Stimulated activated memory B cell treated with anti-CD40 and anti-IgM and Interleukin-4, amounts not matched to agents 10 μg/mL and 1 μg/mL and 100 μg/mL, for 72 hours (primary cell): Measurements from ENCODE around the gene SLC25A4.
"Not testable (repeated sequence)": the region's sequence is repeated elsewhere in the genome, so short reads cannot be mapped to it uniquely, and the experiment has no call there.

Source experiments
- ATAC-seq: fragments of 150-1000 bp; cut with Tn5 transposase; 2 replicates; pipeline ENCODE4 v1.10.0; 2021
- H3K27ac Mint-ChIP-seq: one replicate; pipeline ENCODE4 v1.8.0; 2022; ENCODE audit warnings: mild to moderate bottlenecking, mixed read lengths
- H3K27me3 Mint-ChIP-seq: one replicate; pipeline ENCODE4 v1.8.0; 2022; ENCODE audit warnings: mixed read lengths
- H3K36me3 Mint-ChIP-seq: one replicate; pipeline ENCODE4 v1.8.0; 2022; ENCODE audit warnings: mixed read lengths
- H3K4me1 Mint-ChIP-seq: one replicate; pipeline ENCODE4 v1.8.0; 2022; ENCODE audit warnings: mixed read lengths
- H3K4me3 Mint-ChIP-seq: one replicate; pipeline ENCODE4 v1.8.0; 2022; ENCODE audit warnings: mild to moderate bottlenecking, moderate library complexity, mixed read lengths
- H3K9me3 Mint-ChIP-seq: one replicate; pipeline ENCODE4 v1.8.0; 2022; ENCODE audit warnings: mixed read lengths

Gene SLC25A4

GRCh38 chr4:185142912-185143600 is at the start of gene SLC25A4:
SLC25A4 (plus strand) TSS chr4:185143266; CDS start chr4:185143373, 107 bp downstream.
- H3K27me3 Mint-ChIP-seq: peaks cover 3% of the 10 kb centered on the region
- peak within 1 kb of the TSS; percentile 87 for H3K4me3 Mint-ChIP-seq

GRCh38 chr4:185093603-185094002 is 49.5 kb upstream of the SLC25A4 start:
- no peak for ATAC-seq
- Mint-ChIP-seq H3K27me3 (peaks cover 20% of the 10 kb centered on the region), H3K4me3 (no peak overlapping the region), H3K27ac (no peak overlapping the region), H3K4me1 (no peaks in the 10 kb centered on the region), H3K36me3 (no peaks in the 10 kb centered on the region), H3K9me3 (no peaks in the 10 kb centered on the region)

More at GRCh38 chr4:185142912-185143600, at the start of gene SLC25A4:
- no peaks in the 10 kb centered on the region for H3K9me3 Mint-ChIP-seq
- H3K36me3 Mint-ChIP-seq: peaks cover 5% of the 10 kb centered on the region
- H3K27ac Mint-ChIP-seq: peak within 1 kb of the TSS; percentile 76
- H3K4me1 Mint-ChIP-seq: peaks cover 15% of the 10 kb centered on the region
- peak; percentile 98 for ATAC-seq

GRCh38 chr4:185096032-185096653 is 46.9 kb upstream of the SLC25A4 start:
- no peak for ATAC-seq

GRCh38 chr4:185098474-185098873 is 44.6 kb upstream of the SLC25A4 start:
- no peak for ATAC-seq
- H3K27me3 Mint-ChIP-seq: peaks cover 36% of the 10 kb centered on the region
- no peaks in the 10 kb centered on the region for H3K9me3 Mint-ChIP-seq
- no peak overlapping the region for H3K27ac Mint-ChIP-seq
- H3K4me1 Mint-ChIP-seq: no peaks in the 10 kb centered on the region
- H3K36me3 Mint-ChIP-seq: no peaks in the 10 kb centered on the region
- H3K4me3 Mint-ChIP-seq: no peak overlapping the region

More at GRCh38 chr4:185096032-185096653, 46.9 kb upstream of the SLC25A4 start:
- Mint-ChIP-seq H3K9me3 (no peaks in the 10 kb centered on the region), H3K27me3 (peaks cover 26% of the 10 kb centered on the region), H3K36me3 (no peaks in the 10 kb centered on the region), H3K4me1 (no peaks in the 10 kb centered on the region), H3K4me3 (no peak overlapping the region), H3K27ac (no peak overlapping the region)

GRCh38 chr4:185099024-185099682 is 43.9 kb upstream of the SLC25A4 start:
- no peak overlapping the region for H3K27ac Mint-ChIP-seq
- ATAC-seq: no peak
- no peaks in the 10 kb centered on the region for H3K4me1 Mint-ChIP-seq
- peaks cover 43% of the 10 kb centered on the region for H3K27me3 Mint-ChIP-seq
- H3K4me3 Mint-ChIP-seq: no peak overlapping the region
- H3K36me3 Mint-ChIP-seq: no peaks in the 10 kb centered on the region
- H3K9me3 Mint-ChIP-seq: no peaks in the 10 kb centered on the region

- Mint-ChIP-seq H3K4me1 (no peaks in the 10 kb centered on the region), H3K36me3 (no peaks in the 10 kb centered on the region), H3K9me3 (no peaks in the 10 kb centered on the region), H3K27ac (no peak overlapping the region), H3K4me3 (no peak overlapping the region), H3K27me3 (peaks cover 46% of the 10 kb centered on the region)
- no peak for ATAC-seq
Measured at GRCh38 chr4:185099940-185100339, 43.1 kb upstream of the SLC25A4 start.

- no peak for ATAC-seq
- Mint-ChIP-seq H3K9me3 (no peaks in the 10 kb centered on the region), H3K4me3 (no peak overlapping the region), H3K27ac (no peak overlapping the region), H3K36me3 (no peaks in the 10 kb centered on the region), H3K4me1 (no peaks in the 10 kb centered on the region), H3K27me3 (peaks cover 46% of the 10 kb centered on the region)
Measured at GRCh38 chr4:185100423-185100822, 42.6 kb upstream of the SLC25A4 start.

GRCh38 chr4:185101354-185101890 is 41.6 kb upstream of the SLC25A4 start:
- Mint-ChIP-seq H3K9me3 (no peaks in the 10 kb centered on the region), H3K27ac (no peak overlapping the region), H3K4me1 (no peaks in the 10 kb centered on the region), H3K36me3 (no peaks in the 10 kb centered on the region), H3K27me3 (peaks cover 46% of the 10 kb centered on the region), H3K4me3 (no peak overlapping the region)
- no peak for ATAC-seq

- Mint-ChIP-seq H3K27ac (no peak overlapping the region), H3K4me1 (no peaks in the 10 kb centered on the region), H3K4me3 (no peak overlapping the region), H3K27me3 (peaks cover 53% of the 10 kb centered on the region), H3K36me3 (no peaks in the 10 kb centered on the region), H3K9me3 (no peaks in the 10 kb centered on the region)
- ATAC-seq: no peak
Measured at GRCh38 chr4:185104733-185105132, 38.3 kb upstream of the SLC25A4 start.

- Mint-ChIP-seq H3K27me3 (peaks cover 43% of the 10 kb centered on the region), H3K36me3 (no peaks in the 10 kb centered on the region), H3K4me1 (no peaks in the 10 kb centered on the region), H3K27ac (no peak overlapping the region), H3K4me3 (no peak overlapping the region), H3K9me3 (no peaks in the 10 kb centered on the region)
- no peak for ATAC-seq
Measured at GRCh38 chr4:185106353-185106752, 36.7 kb upstream of the SLC25A4 start.

- H3K9me3 Mint-ChIP-seq: not testable (repeated sequence)
Measured at GRCh38 chr4:185107574-185107973, 35.5 kb upstream of the SLC25A4 start.

GRCh38 chr4:185108185-185108584 is 34.9 kb upstream of the SLC25A4 start:
- no peak for ATAC-seq
- Mint-ChIP-seq H3K27me3 (peaks cover 27% of the 10 kb centered on the region), H3K27ac (no peak overlapping the region)

More at GRCh38 chr4:185107574-185107973, 35.5 kb upstream of the SLC25A4 start:
- not testable (repeated sequence) for H3K27ac Mint-ChIP-seq, H3K36me3 Mint-ChIP-seq, H3K4me1 Mint-ChIP-seq, ATAC-seq, H3K4me3 Mint-ChIP-seq
- H3K27me3 Mint-ChIP-seq: peaks cover 33% of the 10 kb centered on the region

GRCh38 chr4:185108669-185109068 is 34.4 kb upstream of the SLC25A4 start:
- Mint-ChIP-seq H3K27me3 (peaks cover 25% of the 10 kb centered on the region), H3K27ac (no peak overlapping the region), H3K4me1 (no peaks in the 10 kb centered on the region), H3K36me3 (no peaks in the 10 kb centered on the region), H3K9me3 (no peaks in the 10 kb centered on the region), H3K4me3 (no peak overlapping the region)
- no peak for ATAC-seq

More at GRCh38 chr4:185108185-185108584, 34.9 kb upstream of the SLC25A4 start:
- H3K4me3 Mint-ChIP-seq: no peak overlapping the region
- no peaks in the 10 kb centered on the region for H3K36me3 Mint-ChIP-seq
- no peaks in the 10 kb centered on the region for H3K4me1 Mint-ChIP-seq
- no peaks in the 10 kb centered on the region for H3K9me3 Mint-ChIP-seq

GRCh38 chr4:185109736-185110135 is 33.3 kb upstream of the SLC25A4 start:
- H3K27ac Mint-ChIP-seq: no peak overlapping the region
- no peaks in the 10 kb centered on the region for H3K4me1 Mint-ChIP-seq
- peaks cover 25% of the 10 kb centered on the region for H3K27me3 Mint-ChIP-seq
- no peaks in the 10 kb centered on the region for H3K9me3 Mint-ChIP-seq
- no peak overlapping the region for H3K4me3 Mint-ChIP-seq
- ATAC-seq: no peak
- no peaks in the 10 kb centered on the region for H3K36me3 Mint-ChIP-seq

GRCh38 chr4:185110375-185110823 is 32.7 kb upstream of the SLC25A4 start:
- Mint-ChIP-seq H3K36me3 (no peaks in the 10 kb centered on the region), H3K4me3 (no peak overlapping the region), H3K27ac (no peak overlapping the region), H3K9me3 (no peaks in the 10 kb centered on the region), H3K4me1 (no peaks in the 10 kb centered on the region), H3K27me3 (peaks cover 25% of the 10 kb centered on the region)
- no peak for ATAC-seq
